Loucy (cell line): ENCODE results near the gene CREBRF.

Experiments
- CTCF ChIP-seq: fragments of 200-600 bp; sonication (generic); conservative IDR thresholded peaks from 2 replicates; pipeline ENCODE4 v1.5.1; 2014; ENCODE audit warnings: mild to moderate bottlenecking, antibody characterized with exemption, low read length
- EZH2phosphoT487 ChIP-seq: fragments of 200-600 bp; IDR thresholded peaks from 2 replicates; pipeline ENCODE4 v1.6.1; 2018; ENCODE audit warnings: antibody characterized with exemption, mild to moderate bottlenecking, moderate library complexity, borderline replicate concordance

DNA sequence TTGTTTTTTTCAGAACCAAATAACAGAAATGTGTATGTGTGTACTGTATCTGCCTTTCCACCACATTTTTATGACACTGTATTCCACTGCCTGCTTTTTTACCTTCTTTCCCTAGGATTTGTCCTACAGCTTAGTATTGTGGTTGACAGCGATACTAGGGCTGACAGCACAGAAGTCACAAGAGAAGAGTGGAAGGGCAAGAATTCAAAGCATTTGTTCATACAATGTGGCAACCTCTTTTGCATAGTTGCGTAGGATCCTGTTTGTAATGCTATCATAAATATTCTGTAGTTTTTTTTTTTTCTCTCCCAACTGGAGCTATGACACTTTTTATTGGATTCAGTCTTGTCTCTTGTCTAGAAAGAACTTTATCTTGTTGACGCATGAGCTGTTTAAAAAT lies 82.6 kb downstream of the CREBRF start:
- TF ChIP-seq CTCF (no peak), EZH2phosphoT487 (no peak)
